Activated naive CD8-positive, alpha-beta T cell (primary cell): ENCODE measurements around the gene FOXE3.
"Not testable (repeated sequence)": the region's sequence is repeated elsewhere in the genome, so short reads cannot be mapped to it uniquely, and the experiment has no call there.

Source experiments
- H3K27ac Mint-ChIP-seq: one replicate; pipeline ENCODE4 v1.8.0; 2021; ENCODE audit warnings: mixed read lengths
- H3K27me3 Mint-ChIP-seq: one replicate; pipeline ENCODE4 v1.8.0; 2021; ENCODE audit warnings: mixed read lengths
- H3K36me3 Mint-ChIP-seq: one replicate; pipeline ENCODE4 v1.8.0; 2021; ENCODE audit warnings: mixed read lengths
- H3K4me1 Mint-ChIP-seq: one replicate; pipeline ENCODE4 v1.8.0; 2021; ENCODE audit warnings: low read depth, mixed read lengths
- H3K4me3 Mint-ChIP-seq: one replicate; pipeline ENCODE4 v1.8.0; 2021; ENCODE audit warnings: mild to moderate bottlenecking, mixed read lengths
- H3K9me3 Mint-ChIP-seq: one replicate; pipeline ENCODE4 v1.8.0; 2021; ENCODE audit warnings: low read depth, mixed read lengths

FOXE3 gene

DNA sequence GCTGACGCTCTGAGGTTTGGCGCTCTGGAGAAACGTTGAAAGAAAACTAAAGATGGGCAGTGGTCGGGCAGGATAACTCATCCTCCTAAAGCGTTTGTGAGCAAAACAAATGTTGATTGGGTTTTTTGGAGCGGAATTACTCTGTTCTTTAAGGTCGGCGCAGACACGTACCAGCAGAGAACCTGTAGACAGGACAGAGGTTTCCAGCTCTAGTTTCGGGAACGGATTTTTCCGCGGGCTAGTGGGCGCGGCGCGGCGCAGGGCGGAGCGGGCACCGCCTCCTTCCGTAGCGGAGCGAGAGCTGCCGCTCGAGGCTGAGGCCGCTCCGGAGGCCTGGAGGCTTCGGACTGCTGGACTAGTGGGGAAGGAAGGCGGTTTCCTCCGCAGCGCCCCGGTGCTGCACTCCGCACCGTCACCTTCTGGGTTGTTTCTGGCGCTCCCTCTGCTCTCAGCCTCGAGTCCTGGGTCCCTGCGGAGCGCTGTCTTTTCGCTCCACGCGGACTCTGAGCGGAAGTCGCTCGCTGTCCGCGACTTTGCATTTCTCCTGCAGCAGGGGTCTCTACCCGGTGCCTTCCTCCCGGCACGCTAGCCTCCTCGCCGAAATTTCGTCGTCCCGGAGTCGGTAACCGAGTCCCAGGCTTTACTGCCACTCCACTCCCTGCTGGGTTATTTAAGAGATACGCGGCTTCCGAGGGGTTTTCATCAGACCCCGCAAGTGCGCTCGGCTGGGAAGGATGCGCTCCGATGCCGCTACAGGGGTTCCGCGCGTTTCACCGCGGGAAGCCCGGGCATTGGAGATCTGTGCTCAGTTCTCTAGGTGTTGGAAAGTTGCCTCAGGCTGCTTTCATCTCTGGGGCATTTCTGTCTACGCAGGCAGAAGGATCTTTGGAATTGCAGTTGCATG, 28.7 kb downstream of the FOXE3 start:
- Mint-ChIP-seq H3K4me1 (peaks cover 15% of the 10 kb centered on the region), H3K27ac (peak overlapping the region; percentile 23), H3K27me3 (peaks cover 31% of the 10 kb centered on the region), H3K4me3 (peak overlapping the region; percentile 67), H3K36me3 (no peaks in the 10 kb centered on the region), H3K9me3 (no peaks in the 10 kb centered on the region)

DNA sequence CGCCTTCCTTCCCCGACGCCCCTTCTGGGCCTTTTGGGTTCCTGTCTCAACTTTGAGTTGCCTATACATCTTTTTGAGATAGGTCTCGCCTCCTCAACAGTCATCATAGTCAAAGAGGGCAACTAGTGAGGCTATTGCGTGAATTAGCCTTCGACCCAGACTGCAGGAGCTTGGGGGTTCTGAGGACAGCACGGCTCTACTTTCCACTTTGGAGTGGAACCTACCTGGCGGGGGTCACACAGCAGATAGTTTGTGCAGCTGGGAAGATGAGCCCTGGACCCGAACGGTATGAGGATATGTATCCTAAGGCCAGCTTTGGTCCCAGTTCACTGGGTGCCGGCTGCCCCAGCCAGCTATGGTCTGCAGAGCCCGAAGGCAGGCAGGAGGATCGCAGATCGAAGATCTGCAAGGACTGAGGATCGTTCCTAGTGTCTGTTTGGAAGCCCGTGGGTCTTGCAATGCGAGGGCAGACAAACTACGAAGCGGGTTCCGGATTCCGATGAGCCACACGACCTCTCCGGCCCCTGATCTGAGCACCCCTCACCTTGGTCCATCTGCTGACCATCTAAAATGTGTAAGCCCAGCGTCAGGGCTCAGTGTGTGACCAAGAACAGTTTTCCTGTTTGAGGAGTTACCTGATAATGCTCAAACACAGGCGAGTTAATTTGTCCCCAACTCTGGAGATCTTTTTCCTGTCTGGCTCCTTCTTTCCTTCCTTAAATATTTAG, 29.9 kb downstream of the FOXE3 start:
- H3K36me3 Mint-ChIP-seq, result no peaks in the 10 kb centered on the region
- H3K4me1 Mint-ChIP-seq, result peaks cover 18% of the 10 kb centered on the region
- H3K27ac Mint-ChIP-seq, result no peak overlapping the region
- no peaks in the 10 kb centered on the region for H3K9me3 Mint-ChIP-seq
- peak overlapping the region; percentile 51 for H3K4me3 Mint-ChIP-seq
- H3K27me3 Mint-ChIP-seq, result peaks cover 36% of the 10 kb centered on the region

DNA sequence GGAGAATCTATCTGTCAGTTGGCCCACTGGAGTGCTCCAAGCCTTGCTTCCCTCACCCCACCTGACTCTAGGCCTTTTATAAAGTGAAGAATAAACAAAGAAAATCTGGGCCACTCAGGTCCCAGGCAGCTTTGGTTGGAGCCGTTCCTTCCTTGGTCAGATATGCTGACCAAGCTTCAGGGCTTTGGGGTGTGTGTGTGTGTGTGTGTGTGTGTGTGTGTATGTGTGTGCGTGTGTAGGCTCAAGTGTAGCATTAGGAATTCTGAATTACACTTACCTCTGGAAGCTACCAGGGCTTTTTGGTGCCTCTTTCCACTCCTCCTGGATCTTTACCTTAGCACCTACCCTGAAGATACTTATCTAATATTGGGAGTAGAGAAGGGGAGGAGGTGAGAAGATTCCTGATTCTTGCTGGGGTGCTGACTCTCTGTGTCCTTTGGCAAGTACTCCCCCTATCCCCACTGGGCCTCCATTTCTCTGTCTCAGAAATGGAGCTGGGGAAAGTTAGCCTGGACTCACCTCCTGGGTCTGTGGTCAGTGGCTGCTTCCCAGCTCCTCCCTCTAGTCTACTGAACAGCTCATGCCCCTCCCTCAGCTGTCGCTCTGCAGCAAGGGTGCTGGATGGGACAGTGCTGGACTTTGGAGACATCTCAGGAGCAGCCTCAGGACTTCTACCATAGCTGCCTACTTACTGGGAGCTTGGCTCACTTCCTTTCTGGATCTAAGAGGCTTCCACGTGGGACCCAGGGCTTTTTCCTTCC, 32.6 kb downstream of the FOXE3 start:
- Mint-ChIP-seq H3K4me3 (no peak overlapping the region), H3K9me3 (no peaks in the 10 kb centered on the region), H3K27ac (no peak overlapping the region), H3K27me3 (peaks cover 52% of the 10 kb centered on the region), H3K36me3 (no peaks in the 10 kb centered on the region), H3K4me1 (peaks cover 18% of the 10 kb centered on the region)

GRCh38 chr1:47449822-47450552, 33.9 kb downstream of the FOXE3 start:
- H3K4me1 Mint-ChIP-seq, result peaks cover 9% of the 10 kb centered on the region
- H3K27me3 Mint-ChIP-seq, result peaks cover 45% of the 10 kb centered on the region
- no peak overlapping the region for H3K4me3 Mint-ChIP-seq
- no peaks in the 10 kb centered on the region for H3K36me3 Mint-ChIP-seq
- no peaks in the 10 kb centered on the region for H3K9me3 Mint-ChIP-seq
- H3K27ac Mint-ChIP-seq, result no peak overlapping the region

DNA sequence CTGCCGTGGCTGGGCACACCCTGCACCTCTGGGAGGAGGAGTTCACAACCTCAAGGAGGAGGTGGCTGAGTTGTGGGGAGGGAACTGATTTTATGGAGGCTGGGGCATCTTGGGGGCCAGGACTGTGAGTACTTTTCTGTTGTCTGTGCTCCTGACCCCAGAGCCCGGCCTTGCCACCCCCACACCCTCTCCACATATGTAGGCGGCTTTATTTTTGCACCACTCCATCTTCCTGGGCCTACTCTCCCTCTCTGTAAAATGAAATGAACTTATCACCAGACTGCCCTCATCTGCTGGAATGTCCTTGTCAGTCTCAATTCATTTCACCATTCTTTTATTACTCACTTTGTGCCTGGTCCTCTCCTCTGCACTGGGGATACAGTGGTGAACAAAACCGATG, 34.5 kb downstream of the FOXE3 start:
- Mint-ChIP-seq H3K4me1 (peaks cover 5% of the 10 kb centered on the region), H3K4me3 (no peak overlapping the region), H3K27ac (no peak overlapping the region), H3K36me3 (no peaks in the 10 kb centered on the region), H3K9me3 (no peaks in the 10 kb centered on the region), H3K27me3 (peaks cover 45% of the 10 kb centered on the region)

- Mint-ChIP-seq H3K27me3 (peaks cover 33% of the 10 kb centered on the region), H3K4me3 (no peak overlapping the region), H3K27ac (no peak overlapping the region), H3K36me3 (no peaks in the 10 kb centered on the region), H3K9me3 (no peaks in the 10 kb centered on the region), H3K4me1 (peaks cover 2% of the 10 kb centered on the region)
These were observed 36.3 kb downstream of the FOXE3 start for GRCh38 chr1:47452426-47452825.

- H3K27ac Mint-ChIP-seq, H3K36me3 Mint-ChIP-seq, H3K4me3 Mint-ChIP-seq, H3K9me3 Mint-ChIP-seq, H3K4me1 Mint-ChIP-seq: not testable (repeated sequence)
- H3K27me3 Mint-ChIP-seq, result peaks cover 41% of the 10 kb centered on the region
These were observed 37.8 kb downstream of the FOXE3 start for GRCh38 chr1:47453910-47454309.

GRCh38 chr1:47456250-47456649, 40.2 kb downstream of the FOXE3 start:
- H3K36me3 Mint-ChIP-seq, result no peaks in the 10 kb centered on the region
- no peak overlapping the region for H3K4me3 Mint-ChIP-seq
- no peak overlapping the region for H3K27ac Mint-ChIP-seq
- no peaks in the 10 kb centered on the region for H3K4me1 Mint-ChIP-seq
- H3K9me3 Mint-ChIP-seq, result no peaks in the 10 kb centered on the region
- peaks cover 46% of the 10 kb centered on the region for H3K27me3 Mint-ChIP-seq

DNA sequence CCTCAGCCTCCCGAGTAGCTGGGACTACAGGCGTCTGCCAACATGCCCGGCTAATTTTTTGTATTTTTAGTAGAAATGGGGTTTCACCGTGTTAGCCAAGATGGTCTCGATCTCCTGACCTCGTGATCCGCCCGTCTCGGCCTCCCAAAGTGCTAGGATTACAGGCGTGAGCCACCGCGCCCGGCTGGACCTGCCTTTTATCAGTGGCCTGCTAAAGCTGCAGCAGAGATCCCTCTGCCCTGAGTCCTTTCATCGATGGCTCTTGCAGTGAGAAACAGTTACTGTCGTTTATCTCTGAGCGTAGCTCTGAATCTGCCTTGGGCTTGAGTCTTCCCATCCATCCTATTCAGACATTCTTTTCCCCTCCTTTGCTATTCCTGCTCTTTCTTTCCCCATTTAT, 41.5 kb downstream of the FOXE3 start:
- not testable (repeated sequence) for H3K4me1 Mint-ChIP-seq, H3K9me3 Mint-ChIP-seq, H3K36me3 Mint-ChIP-seq, H3K27ac Mint-ChIP-seq, H3K4me3 Mint-ChIP-seq
- H3K27me3 Mint-ChIP-seq, result peaks cover 49% of the 10 kb centered on the region

- no peaks in the 10 kb centered on the region for H3K36me3 Mint-ChIP-seq
- peaks cover 50% of the 10 kb centered on the region for H3K27me3 Mint-ChIP-seq
These were observed 43.2 kb downstream of the FOXE3 start for GRCh38 chr1:47459253-47459788.

DNA sequence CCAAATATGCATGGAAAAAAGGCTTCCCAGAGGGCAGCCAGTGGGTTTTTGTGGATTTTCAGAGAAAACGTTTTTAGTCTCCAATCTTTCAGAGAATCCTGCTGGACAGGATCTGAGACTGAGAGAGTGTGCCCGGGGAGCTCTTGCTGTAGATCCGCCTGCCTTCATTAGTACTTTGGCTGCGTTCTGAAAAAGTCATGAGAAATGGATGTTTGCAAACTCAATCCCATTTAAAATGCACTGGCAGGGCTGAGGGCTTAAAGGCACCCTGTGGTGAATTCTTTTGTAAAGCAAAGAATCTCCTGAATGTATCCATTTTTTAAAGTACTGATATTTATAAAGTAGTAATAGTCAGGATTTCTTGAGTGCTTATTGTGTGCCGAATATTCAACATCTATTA, 44.0 kb downstream of the FOXE3 start:
- H3K9me3 Mint-ChIP-seq, result no peaks in the 10 kb centered on the region
- H3K4me3 Mint-ChIP-seq, result no peak overlapping the region
- H3K27me3 Mint-ChIP-seq, result peaks cover 49% of the 10 kb centered on the region
- H3K36me3 Mint-ChIP-seq, result no peaks in the 10 kb centered on the region
- no peak overlapping the region for H3K27ac Mint-ChIP-seq
- no peaks in the 10 kb centered on the region for H3K4me1 Mint-ChIP-seq

More at GRCh38 chr1:47459253-47459788, 43.2 kb downstream of the FOXE3 start:
- no peak overlapping the region for H3K4me3 Mint-ChIP-seq
- no peaks in the 10 kb centered on the region for H3K4me1 Mint-ChIP-seq
- no peaks in the 10 kb centered on the region for H3K9me3 Mint-ChIP-seq
- no peak overlapping the region for H3K27ac Mint-ChIP-seq

DNA sequence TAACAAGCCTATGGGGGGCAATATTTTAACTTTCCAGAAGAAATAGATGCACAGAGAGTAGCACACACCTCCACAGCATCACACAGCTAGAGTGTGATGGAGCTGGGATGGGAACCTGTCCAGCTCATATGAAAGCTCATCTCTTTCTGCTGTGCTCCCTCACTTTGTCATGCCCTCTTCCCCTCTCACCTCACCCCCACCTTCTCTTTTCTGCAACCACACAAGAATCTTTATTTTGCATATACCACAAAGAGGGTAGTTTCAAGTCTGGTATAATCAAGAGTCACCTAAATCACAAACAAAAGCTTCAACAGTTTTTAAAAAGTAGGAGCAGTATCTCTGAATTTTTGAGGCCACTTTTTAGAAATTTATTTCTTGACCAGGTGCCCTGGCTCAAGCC, 44.4 kb downstream of the FOXE3 start:
- no peaks in the 10 kb centered on the region for H3K9me3 Mint-ChIP-seq
- H3K27me3 Mint-ChIP-seq, result peaks cover 46% of the 10 kb centered on the region
- H3K27ac Mint-ChIP-seq, result no peak overlapping the region
- H3K4me3 Mint-ChIP-seq, result no peak overlapping the region
- no peaks in the 10 kb centered on the region for H3K4me1 Mint-ChIP-seq
- no peaks in the 10 kb centered on the region for H3K36me3 Mint-ChIP-seq

DNA sequence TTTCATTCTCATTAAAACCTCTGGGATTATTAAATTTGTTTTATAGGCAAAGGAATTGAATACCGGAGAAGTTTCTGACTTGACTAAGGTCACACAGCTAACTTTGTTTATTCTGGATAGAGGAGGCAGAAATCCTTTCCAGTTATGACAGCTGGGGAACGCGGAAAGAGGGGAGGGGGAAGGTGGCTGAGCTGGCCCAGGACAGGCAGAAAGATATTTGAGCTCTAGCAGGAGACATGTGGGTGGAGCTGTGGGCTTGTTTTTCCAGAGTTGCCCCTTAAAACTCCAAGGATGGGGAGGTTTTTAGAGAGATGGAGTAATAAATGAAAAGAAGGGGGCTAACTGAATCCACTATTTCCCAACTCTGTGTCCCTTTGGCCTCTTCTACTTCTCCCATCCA, 49.5 kb downstream of the FOXE3 start:
- Mint-ChIP-seq H3K4me3 (no peak overlapping the region), H3K27me3 (peaks cover 38% of the 10 kb centered on the region)

More for the DNA sequence above, 49.5 kb downstream of the FOXE3 start:
- Mint-ChIP-seq H3K27ac (no peak overlapping the region), H3K4me1 (no peaks in the 10 kb centered on the region), H3K9me3 (no peaks in the 10 kb centered on the region), H3K36me3 (no peaks in the 10 kb centered on the region)
